GM23338 (cell line): ENCODE results near the gene DZIP1.
"Not testable (repeated sequence)": the region's sequence is repeated elsewhere in the genome, so short reads cannot be mapped to it uniquely, and the experiment has no call there.

Experiments
- CREB1 ChIP-seq: fragments of 250-450 bp; sonication (Bioruptor Pico); IDR thresholded peaks from 2 replicates; pipeline ENCODE4 v1.5.0; 2020; ENCODE audit warnings: low read depth, mild to moderate bottlenecking, moderate library complexity
- EZH2 ChIP-seq: fragments of 200-600 bp; sonication (generic); IDR thresholded peaks from one replicate; pipeline ENCODE4 v1.8.0; 2017; ENCODE audit warnings: antibody characterized with exemption, mild to moderate bottlenecking, low read depth; ENCODE audit not compliant: unreplicated experiment
- EZH2phosphoT487 ChIP-seq: fragments of 200-600 bp; sonication (generic); IDR thresholded peaks from one replicate; pipeline ENCODE4 v1.8.1; 2018; ENCODE audit warnings: antibody characterized with exemption; ENCODE audit not compliant: unreplicated experiment
- POLR2AphosphoS5 ChIP-seq: IDR thresholded peaks from 2 replicates; pipeline ENCODE4 v1.6.1; 2016; ENCODE audit warnings: antibody characterized with exemption, low read depth
- TF ChIP-seq, protein P1 (sequence below), 2 experiments: fragments of 200-600 bp in 1 of 2; sonication (generic) in 1 of 2; conservative IDR thresholded peaks; 2 replicates each; pipeline versions ENCODE4 v1.5.1 to v1.6.1; 2016 to 2017; ENCODE audit warnings: antibody characterized with exemption in 2 of 2, low read depth in 2 of 2, mild to moderate bottlenecking in 2 of 2, moderate library complexity in 1 of 2

GRCh38 chr13:95667235-95667634 lies 22.7 kb upstream of the DZIP1 start:
- TF ChIP-seq CREB1, EZH2, POLR2AphosphoS5, EZH2phosphoT487: not testable (repeated sequence)
- TF ChIP-seq, protein P1, sequence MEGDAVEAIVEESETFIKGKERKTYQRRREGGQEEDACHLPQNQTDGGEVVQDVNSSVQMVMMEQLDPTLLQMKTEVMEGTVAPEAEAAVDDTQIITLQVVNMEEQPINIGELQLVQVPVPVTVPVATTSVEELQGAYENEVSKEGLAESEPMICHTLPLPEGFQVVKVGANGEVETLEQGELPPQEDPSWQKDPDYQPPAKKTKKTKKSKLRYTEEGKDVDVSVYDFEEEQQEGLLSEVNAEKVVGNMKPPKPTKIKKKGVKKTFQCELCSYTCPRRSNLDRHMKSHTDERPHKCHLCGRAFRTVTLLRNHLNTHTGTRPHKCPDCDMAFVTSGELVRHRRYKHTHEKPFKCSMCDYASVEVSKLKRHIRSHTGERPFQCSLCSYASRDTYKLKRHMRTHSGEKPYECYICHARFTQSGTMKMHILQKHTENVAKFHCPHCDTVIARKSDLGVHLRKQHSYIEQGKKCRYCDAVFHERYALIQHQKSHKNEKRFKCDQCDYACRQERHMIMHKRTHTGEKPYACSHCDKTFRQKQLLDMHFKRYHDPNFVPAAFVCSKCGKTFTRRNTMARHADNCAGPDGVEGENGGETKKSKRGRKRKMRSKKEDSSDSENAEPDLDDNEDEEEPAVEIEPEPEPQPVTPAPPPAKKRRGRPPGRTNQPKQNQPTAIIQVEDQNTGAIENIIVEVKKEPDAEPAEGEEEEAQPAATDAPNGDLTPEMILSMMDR (conservative IDR thresholded peaks at IDR 0.05; ENCODE audit: low read depth in 2 of 2): not testable (repeated sequence)
